GM12875 (cell line): ENCODE measurements around the gene CPNE9.

Experiments
- H3K4me3 ChIP-seq: one replicate; pipeline ENCODE4 v1.5.1; 2011; ENCODE audit warnings: low read depth, low read length, control low read depth
- CTCF ChIP-seq: IDR thresholded peaks from 2 replicates; pipeline ENCODE4 v1.5.1; 2011; ENCODE audit warnings: low read depth, mild to moderate bottlenecking, control low read depth, inconsistent platforms, low read length, moderate library complexity, borderline replicate concordance; ENCODE audit not compliant: insufficient read depth

Gene CPNE9

GRCh38 chr3:9725775-9726515, 22.3 kb downstream of the CPNE9 start:
- no peak for TF ChIP-seq CTCF
- no peak overlapping the region for H3K4me3 ChIP-seq

DNA sequence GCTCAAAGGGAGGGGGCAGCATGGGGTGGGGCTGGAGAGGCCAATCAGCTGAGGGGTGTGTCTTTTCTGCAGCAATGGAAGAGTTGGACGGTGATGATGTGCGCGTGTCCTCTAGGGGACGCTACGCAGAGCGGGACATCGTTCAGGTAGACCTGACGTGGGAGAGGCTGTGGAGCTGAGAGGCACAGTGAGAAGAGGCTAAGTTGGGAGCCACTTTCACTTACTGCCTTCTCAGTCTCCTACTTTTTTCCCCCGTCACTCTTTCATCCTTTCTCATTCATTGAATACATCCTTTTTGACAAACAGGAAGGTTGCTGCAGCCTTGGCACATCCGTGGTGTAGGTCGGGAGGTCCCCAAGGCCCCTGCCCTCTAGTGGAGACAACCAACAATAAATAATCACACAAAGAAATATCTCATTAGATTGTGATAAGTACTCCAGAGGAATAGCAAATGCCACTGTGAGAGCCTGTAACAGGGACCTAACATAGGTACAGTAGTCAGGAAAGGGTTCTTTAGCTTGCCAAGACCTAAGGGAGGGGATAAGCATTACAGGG, 23.5 kb downstream of the CPNE9 start:
- H3K4me3 ChIP-seq, result no peak overlapping the region
- peak; percentile 67 for TF ChIP-seq CTCF

GRCh38 chr3:9727743-9728142, 24.1 kb downstream of the CPNE9 start:
- no peak overlapping the region for H3K4me3 ChIP-seq
- no peak for TF ChIP-seq CTCF

- TF ChIP-seq CTCF, result no peak
- H3K4me3 ChIP-seq, result no peak overlapping the region
Observed at GRCh38 chr3:9729419-9729818, 25.8 kb downstream of the CPNE9 start.

- H3K4me3 ChIP-seq, result peak overlapping the region; percentile 54
- TF ChIP-seq CTCF, result no peak
Observed at GRCh38 chr3:9730657-9731205, 27.1 kb downstream of the CPNE9 start.

DNA sequence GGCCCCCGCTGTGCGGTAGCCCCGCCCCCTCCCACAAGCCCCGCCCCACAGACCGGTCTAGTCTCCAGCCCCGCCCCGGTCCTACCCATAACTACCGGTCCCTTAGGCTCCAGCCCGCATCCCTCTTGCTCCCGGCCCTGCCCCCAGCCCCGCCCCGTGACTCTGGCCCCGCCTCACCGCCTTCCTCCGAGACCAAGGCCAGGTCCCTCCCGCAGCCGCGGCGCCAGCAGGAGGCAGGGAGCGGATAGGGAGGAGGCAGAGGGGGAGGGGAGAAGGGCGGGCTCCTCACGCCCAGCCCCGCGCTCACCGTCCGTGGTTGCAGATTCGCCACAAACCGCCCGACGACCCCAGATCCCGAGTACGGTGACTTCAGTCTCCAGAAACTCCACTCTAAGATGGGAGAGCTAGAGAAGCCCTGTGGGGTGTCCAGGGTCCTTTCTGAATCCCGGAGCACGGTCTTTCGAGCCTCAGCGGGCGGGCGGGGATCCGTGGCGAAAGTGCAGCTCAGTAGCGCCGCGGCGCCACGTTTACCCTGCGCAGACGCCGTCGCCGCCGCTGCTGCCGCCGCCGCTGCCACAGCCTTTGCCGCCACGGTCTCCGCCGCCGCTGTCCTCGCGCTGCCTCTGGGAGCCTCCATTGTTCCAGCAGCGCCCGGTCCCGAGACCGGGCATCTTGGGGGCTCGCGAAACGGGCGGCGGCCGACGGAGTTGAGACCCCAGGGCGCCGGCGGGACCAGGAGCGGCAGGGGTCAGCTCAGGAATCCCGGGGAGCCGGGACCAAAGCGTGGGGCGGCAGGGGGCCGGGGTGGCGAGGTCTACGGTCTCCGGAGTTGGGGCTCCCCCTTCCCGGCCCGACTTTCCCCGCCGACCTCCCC, 27.8 kb downstream of the CPNE9 start, which contains the start of gene BRPF1:
Gene BRPF1, plus strand, starts transcription at position 530 of the 874 bp plus-strand sequence. CDS start 2,406 bp downstream, outside the sequence.
- peak within 1 kb of the TSS; percentile 86 for H3K4me3 ChIP-seq
- no peak for TF ChIP-seq CTCF
